RWPE2 (cell line): Measurements from ENCODE around the gene TPRN.

Experiments used
- ATAC-seq: fragments of 200-7000 bp; cut with Tn5 transposase; 3 replicates; pipeline ENCODE4 v1.9.1; 2021; ENCODE audit warnings: low read depth
- DNase-seq: peaks from one replicate; pipeline ENCODE4 v3.0.0-alpha.2; 2020; ENCODE audit warnings: low spot score
- H3K27ac ChIP-seq: fragments of 450-650 bp; 2 replicates; pipeline ENCODE4 v1.5.1; 2017; ENCODE audit warnings: mild to moderate bottlenecking; ENCODE audit not compliant: poor library complexity, severe bottlenecking
- H3K27me3 ChIP-seq: fragments of 250-450 bp; sonication (Bioruptor Pico); 2 replicates; pipeline ENCODE4 v1.5.1; 2021; ENCODE audit warnings: mild to moderate bottlenecking, moderate library complexity; ENCODE audit not compliant: insufficient read depth, poor library complexity, severe bottlenecking
- H3K36me3 ChIP-seq: fragments of 250-450 bp; sonication (Bioruptor Pico); 2 replicates; pipeline ENCODE4 v1.5.1; 2020; ENCODE audit warnings: low read depth, mild to moderate bottlenecking, moderate library complexity
- H3K4me1 ChIP-seq: fragments of 250-450 bp; sonication (Bioruptor Pico); 2 replicates; pipeline ENCODE4 v1.5.1; 2021; ENCODE audit warnings: mild to moderate bottlenecking, moderate library complexity; ENCODE audit not compliant: insufficient read depth, poor library complexity, severe bottlenecking
- H3K4me3 ChIP-seq: fragments of 250-450 bp; sonication (Bioruptor Pico); 2 replicates; pipeline ENCODE4 v1.5.1; 2021; ENCODE audit warnings: mild to moderate bottlenecking, moderate library complexity; ENCODE audit not compliant: severe bottlenecking
- H3K9me3 ChIP-seq: fragments of 250-450 bp; sonication (Bioruptor Pico); 2 replicates; pipeline ENCODE4 v1.5.1; 2021; ENCODE audit warnings: mild to moderate bottlenecking, moderate library complexity; ENCODE audit not compliant: severe bottlenecking
- TF ChIP-seq, protein P1 (sequence below): fragments of 450-650 bp; IDR thresholded peaks from one replicate; pipeline ENCODE4 v1.5.1; 2017; ENCODE audit warnings: mild to moderate bottlenecking, moderate library complexity; ENCODE audit not compliant: poor library complexity, severe bottlenecking

The TPRN gene

DNA sequence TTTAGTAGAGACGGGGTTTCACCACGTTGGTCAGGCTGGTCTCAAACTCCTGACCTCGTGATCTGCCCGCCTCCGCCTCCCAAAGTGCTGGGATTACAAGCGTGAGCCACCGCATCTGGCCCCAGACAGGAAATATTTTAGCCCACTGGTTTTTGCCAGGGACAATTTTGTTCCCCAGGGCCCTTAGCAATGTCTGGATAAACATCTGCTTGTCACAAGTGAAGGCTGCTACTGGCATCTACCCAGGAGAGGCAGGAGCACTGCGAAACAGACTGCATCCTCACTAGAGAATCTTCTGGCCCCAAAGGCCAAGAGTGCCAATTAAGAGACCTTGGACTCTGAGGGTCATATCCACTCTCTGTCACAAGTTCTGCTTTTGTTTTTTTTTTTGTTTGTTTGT lies 2.4 kb upstream of the TPRN start:
- TF ChIP-seq, protein P1, sequence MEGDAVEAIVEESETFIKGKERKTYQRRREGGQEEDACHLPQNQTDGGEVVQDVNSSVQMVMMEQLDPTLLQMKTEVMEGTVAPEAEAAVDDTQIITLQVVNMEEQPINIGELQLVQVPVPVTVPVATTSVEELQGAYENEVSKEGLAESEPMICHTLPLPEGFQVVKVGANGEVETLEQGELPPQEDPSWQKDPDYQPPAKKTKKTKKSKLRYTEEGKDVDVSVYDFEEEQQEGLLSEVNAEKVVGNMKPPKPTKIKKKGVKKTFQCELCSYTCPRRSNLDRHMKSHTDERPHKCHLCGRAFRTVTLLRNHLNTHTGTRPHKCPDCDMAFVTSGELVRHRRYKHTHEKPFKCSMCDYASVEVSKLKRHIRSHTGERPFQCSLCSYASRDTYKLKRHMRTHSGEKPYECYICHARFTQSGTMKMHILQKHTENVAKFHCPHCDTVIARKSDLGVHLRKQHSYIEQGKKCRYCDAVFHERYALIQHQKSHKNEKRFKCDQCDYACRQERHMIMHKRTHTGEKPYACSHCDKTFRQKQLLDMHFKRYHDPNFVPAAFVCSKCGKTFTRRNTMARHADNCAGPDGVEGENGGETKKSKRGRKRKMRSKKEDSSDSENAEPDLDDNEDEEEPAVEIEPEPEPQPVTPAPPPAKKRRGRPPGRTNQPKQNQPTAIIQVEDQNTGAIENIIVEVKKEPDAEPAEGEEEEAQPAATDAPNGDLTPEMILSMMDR, result no peak
- Histone ChIP-seq H3K9me3 (no peaks in the 10 kb centered on the region), H3K36me3 (peaks cover 8% of the 10 kb centered on the region; the same call in 1 of the 2 replicates), H3K4me1 (peaks cover 17% of the 10 kb centered on the region), H3K27ac (no peak overlapping the region), H3K4me3 (no peak overlapping the region), H3K27me3 (no peaks in the 10 kb centered on the region)
- no peak for DNase-seq
- no peak for ATAC-seq

DNA sequence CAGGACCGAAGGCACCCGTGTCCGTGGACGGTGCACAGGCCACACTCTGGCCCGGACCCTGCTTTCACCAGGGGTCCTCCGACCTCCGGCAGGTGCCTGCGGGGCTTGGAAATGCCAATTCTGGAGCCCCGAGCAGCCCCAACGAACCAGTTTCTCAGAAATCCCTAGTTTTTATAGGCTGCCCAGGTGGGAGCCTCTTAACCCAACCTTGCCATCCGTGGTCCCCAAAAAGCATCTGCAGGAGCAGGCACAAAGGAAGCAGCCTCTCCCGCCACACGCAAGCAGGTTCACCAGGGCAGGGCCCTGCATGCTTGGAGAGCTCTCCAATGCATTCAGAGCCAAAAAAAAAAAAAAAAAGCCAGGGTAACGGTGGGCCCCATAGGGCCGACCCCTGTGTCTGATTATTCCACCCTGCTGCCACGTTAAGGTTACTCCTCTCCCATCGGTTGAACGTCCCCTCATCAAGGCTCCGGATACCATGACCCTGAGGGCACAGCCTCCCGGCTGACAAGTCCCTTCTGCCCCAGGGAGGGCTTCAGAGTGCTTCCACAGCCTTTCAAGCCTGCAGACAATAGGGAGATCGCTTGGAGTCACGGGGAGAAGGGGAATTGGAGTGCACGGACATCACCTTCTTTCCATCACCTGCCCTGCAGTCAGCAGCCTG lies 796 bp upstream of the TPRN start:
- ATAC-seq (no peak), DNase-seq (no peak)
- H3K4me1 ChIP-seq, result peaks cover 15% of the 10 kb centered on the region
- H3K4me3 ChIP-seq, result peak overlapping the region; percentile 88
- TF ChIP-seq, protein P1, result no peak
- H3K27me3 ChIP-seq, result no peaks in the 10 kb centered on the region
- H3K27ac ChIP-seq, result peak overlapping the region; percentile 32
- peaks cover 8% of the 10 kb centered on the region; the same call in 1 of the 2 replicates for H3K36me3 ChIP-seq
- no peaks in the 10 kb centered on the region for H3K9me3 ChIP-seq

DNA sequence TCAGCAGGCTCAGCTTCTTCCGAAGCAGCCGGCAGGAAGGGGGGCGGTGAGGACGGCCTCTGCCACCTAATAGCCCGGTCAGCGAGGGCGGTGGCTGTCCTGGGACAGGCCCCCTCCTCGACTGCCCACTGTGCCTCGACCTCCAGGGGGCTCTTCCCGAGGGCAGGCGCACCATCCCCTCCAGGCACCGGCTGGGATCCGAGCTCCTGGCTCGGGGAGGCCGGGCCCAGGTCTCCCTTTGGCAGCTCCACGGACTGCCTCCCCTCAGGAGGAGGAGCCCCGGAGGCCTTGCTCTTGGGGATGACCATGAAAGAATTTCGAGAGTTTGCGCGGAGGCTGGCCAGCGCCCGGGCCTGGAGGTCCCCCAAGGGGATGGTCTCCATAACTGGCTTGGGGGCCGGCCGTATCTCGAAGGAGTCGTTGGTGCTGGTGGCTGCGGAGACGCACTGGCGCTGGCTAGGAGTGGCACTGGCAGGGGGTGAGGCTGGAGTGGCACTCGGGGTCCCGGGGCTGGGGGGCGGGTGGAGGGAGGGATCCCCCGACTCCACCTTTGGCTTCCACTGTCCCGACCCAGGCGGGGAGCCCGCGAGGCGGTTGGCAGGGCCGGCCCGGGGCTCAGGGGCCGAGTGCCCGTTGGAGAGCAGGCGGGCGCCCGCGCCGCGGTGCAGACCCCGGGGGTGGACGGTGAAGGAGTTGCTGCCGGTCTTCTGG lies 975 bp downstream of the TPRN start:
- no peak for ATAC-seq
- Histone ChIP-seq H3K27ac (no peak overlapping the region), H3K27me3 (no peaks in the 10 kb centered on the region), H3K36me3 (peaks cover 8% of the 10 kb centered on the region; the same call in 1 of the 2 replicates), H3K4me3 (peak overlapping the region; percentile 88), H3K9me3 (no peaks in the 10 kb centered on the region), H3K4me1 (peaks cover 22% of the 10 kb centered on the region)
- DNase-seq, result no peak
- TF ChIP-seq, protein P1, result no peak

DNA sequence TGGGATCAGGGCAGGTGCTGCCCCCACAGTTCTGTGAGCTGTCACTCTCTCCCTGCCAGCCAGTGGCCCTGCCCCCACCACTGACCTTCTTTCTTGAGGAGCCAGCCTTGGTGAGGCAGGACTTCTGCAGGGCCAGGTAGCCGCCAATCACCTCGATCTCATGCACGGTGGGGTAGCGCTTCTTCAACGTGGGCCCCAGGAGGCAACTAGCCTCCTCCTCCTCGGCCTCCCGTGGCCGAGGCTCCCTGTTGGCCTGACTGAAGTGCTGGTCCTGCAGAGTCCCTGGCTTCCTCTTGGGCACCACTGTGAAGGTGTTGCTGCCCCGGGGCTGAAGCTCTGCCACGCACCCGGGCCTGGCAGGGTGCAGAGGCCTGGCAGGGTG lies 1.6 kb downstream of the TPRN start:
- TF ChIP-seq, protein P1, result no peak
- Histone ChIP-seq H3K9me3 (no peaks in the 10 kb centered on the region), H3K4me3 (no peak overlapping the region), H3K27me3 (no peaks in the 10 kb centered on the region), H3K27ac (no peak overlapping the region), H3K36me3 (peaks cover 1% of the 10 kb centered on the region; the same call in 1 of the 2 replicates), H3K4me1 (peaks cover 18% of the 10 kb centered on the region)
- no peak for ATAC-seq
- no peak for DNase-seq
